Heart left ventricle (tissue), 13 donors: Measurements from ENCODE around the gene TTC27.
"Not testable (repeated sequence)": the region's sequence is repeated elsewhere in the genome, so short reads cannot be mapped to it uniquely, and the experiment has no call there.

Source experiments
- POLR2A ChIP-seq, 2 donors: fragments of 450-650 bp; IDR thresholded peaks; one replicate each; pipeline ENCODE4 v1.6.1; 2017; ENCODE audit warnings: antibody characterized with exemption in 2 of 2, mild to moderate bottlenecking in 2 of 2, moderate library complexity in 2 of 2
- TF ChIP-seq, protein P1 (sequence below), 12 donors: fragments of 200-600 bp; sonication (generic) in 4 of 12; IDR thresholded peaks; one replicate each; pipeline versions ENCODE4 v1.5.0 to v1.8.0; 2018 to 2022; ENCODE audit warnings: antibody characterized with exemption in 12 of 12, mild to moderate bottlenecking in 5 of 12
- donor health status: ischemic (EF 13 %, LVEDD 7.1; RV severe dilation, severe dysfunction).
- donor health status: DM: no; HTN: yes; CAD: no.
- donor health status: DM: no; HTN: no; CAD: no.
- donor health status: ischemic (EF 25% LVEDD 6.9; RV normal size, moderate dysfunction).
- donor health status: ischemic (EF 25% LVEDD 5.7; RV mildly dilated, moderate dysfunction).
- donor health status: ischemic (EF 35%, LVEDD 5.7; RV mildly dilated, moderate dysfunction).
- donor health status: nonischemic (EF 11% LVEDD 7.7; RV severe dilation, severe dysfunction).
- donor health status: DM: yes; HTN: yes; CAD: no.
- donor health status: PGD.
- donor health status: ischemic (EF 29% LVEDD 5.4; RV normal size, mild dysfunction).
- donor health status: nonischemic (EF 23%, LVEDD 6.1; RV moderate dilation, normal function).

DNA sequence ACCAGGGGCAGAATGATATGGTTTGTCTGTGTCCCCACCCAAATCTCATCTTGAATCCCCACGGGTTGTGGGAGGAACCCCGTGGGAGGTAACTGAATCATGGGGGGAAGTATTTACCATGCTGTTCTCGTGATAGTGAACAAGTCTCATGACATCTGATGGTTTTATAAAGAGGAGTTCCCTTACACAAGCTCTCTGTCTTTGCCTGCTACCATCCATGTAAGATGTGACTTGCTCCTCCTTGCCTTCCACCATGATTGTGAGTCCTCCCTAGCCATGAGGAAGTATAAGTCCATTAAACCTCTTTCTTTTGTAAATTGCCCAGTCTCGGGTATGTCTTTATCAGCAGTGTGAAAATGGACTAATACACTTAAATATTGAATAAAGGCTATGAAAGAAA is 218.4 kb downstream of the TTC27 start:
- TF ChIP-seq, protein P1, sequence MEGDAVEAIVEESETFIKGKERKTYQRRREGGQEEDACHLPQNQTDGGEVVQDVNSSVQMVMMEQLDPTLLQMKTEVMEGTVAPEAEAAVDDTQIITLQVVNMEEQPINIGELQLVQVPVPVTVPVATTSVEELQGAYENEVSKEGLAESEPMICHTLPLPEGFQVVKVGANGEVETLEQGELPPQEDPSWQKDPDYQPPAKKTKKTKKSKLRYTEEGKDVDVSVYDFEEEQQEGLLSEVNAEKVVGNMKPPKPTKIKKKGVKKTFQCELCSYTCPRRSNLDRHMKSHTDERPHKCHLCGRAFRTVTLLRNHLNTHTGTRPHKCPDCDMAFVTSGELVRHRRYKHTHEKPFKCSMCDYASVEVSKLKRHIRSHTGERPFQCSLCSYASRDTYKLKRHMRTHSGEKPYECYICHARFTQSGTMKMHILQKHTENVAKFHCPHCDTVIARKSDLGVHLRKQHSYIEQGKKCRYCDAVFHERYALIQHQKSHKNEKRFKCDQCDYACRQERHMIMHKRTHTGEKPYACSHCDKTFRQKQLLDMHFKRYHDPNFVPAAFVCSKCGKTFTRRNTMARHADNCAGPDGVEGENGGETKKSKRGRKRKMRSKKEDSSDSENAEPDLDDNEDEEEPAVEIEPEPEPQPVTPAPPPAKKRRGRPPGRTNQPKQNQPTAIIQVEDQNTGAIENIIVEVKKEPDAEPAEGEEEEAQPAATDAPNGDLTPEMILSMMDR (IDR thresholded peaks at IDR 0.05) = not testable (repeated sequence)
- TF ChIP-seq POLR2A (IDR thresholded peaks at IDR 0.05) = not testable (repeated sequence)
